GM18507 (cell line): ENCODE data around the gene CLIP1.

ENCODE experiments used
- DNase-seq: peaks from one replicate; pipeline ENCODE4 v3.0.0; 2011; ENCODE audit warnings: low read depth; ENCODE audit not compliant: insufficient read length; ENCODE audit errors: extremely low spot score
- FAIRE-seq: peaks from 2 replicates; lab custom pipeline; 2011; peaks lifted over from hg19 to GRCh38; lab: Jason Lieb, UNC

The CLIP1 gene

DNA sequence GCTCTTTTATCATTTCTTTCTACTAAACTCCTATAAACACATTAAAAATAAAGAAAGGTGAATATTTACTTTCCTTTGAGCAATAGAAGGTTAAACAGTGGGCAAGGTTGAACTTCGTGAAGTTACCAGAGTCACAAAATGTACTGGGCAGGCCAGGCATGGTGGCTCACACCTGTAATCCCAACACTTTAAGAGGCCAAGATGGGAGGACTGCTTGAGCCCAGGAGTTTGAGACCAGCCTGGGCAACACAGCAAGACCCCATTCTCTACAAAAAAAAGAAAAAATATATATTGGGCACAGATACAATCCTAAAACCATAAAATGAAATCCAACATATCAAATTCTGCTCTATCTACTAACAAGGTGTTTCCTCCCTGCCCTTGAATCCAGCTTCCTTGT lies 95.5 kb downstream of the CLIP1 start:
- no peak for FAIRE-seq

DNA sequence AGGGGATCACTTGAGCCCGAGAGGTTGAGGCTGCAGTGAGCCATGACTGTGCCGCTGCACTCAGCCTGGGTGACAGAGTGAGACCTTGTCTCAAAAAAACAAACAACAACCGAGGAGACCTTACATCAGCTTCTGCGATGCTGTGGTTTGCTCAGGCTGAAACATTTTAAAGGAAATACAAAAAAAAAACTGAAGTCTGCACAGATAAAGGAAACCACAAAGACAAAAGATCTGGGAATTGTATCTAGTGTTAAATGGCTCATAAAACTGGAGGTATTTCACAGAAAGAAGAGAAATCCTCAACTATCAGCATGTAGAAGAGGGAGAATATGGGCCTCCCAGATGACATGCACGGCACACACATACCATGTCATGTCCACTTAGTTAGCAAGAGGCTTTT lies 95.9 kb downstream of the CLIP1 start:
- DNase-seq (no peak), FAIRE-seq (no peak)

More for the DNA sequence above, 95.5 kb downstream of the CLIP1 start:
- DNase-seq, result no peak

DNA sequence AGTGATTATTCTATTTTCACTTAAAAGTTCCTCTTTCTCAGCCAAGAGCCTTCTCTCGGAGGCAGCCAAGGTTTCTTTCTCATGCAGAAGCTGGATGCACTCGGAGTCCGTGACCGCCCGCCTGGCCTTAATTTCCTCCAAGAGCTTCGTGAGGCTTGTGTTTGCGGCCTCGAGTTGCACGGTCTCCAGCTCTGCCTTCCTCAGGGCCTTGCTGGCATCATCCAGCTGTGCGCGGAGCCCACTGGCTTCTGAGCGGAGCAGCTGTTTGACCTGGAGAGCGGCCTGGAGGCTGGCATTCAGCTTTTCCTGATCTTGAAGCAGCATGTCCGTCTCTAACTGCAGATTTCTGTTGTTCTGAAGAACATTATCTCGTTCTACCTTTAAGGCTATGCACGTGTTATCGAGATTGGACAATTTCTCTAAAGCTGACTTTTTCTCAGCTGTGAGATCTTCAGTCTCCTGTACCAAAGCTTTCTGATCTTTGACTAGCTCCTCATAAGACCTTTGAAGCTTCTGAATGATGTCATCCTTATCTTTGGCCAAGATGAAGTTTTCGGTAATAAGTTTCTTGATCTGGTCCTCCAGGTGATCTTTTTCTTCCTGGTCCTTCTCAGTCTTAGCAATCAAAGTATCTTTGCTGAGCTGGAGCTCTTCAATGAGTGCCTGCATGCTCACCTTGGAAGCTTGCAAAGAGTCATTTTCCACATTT lies 99.0 kb downstream of the CLIP1 start:
- no peak for FAIRE-seq
- no peak for DNase-seq

DNA sequence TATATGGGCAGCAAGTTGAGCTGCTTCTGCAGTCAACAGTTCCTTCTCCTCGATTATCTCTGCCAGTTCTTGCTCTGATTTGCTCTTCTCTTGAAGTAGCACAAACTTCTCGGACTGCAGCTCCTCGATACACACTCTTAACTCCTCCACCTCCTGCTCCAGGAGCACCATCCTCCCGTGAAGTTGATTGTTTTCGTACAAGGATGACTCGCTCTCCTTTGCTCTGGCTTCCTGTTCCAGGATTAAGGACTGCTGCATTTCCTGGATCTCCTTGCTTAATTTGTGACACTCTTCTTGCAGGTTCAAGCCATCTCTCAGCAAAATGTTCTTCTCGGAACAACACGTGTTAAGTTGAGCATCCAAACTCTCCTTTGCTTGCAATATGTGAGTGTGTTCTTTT lies 100.0 kb downstream of the CLIP1 start:
- no peak for FAIRE-seq
- no peak for DNase-seq

DNA sequence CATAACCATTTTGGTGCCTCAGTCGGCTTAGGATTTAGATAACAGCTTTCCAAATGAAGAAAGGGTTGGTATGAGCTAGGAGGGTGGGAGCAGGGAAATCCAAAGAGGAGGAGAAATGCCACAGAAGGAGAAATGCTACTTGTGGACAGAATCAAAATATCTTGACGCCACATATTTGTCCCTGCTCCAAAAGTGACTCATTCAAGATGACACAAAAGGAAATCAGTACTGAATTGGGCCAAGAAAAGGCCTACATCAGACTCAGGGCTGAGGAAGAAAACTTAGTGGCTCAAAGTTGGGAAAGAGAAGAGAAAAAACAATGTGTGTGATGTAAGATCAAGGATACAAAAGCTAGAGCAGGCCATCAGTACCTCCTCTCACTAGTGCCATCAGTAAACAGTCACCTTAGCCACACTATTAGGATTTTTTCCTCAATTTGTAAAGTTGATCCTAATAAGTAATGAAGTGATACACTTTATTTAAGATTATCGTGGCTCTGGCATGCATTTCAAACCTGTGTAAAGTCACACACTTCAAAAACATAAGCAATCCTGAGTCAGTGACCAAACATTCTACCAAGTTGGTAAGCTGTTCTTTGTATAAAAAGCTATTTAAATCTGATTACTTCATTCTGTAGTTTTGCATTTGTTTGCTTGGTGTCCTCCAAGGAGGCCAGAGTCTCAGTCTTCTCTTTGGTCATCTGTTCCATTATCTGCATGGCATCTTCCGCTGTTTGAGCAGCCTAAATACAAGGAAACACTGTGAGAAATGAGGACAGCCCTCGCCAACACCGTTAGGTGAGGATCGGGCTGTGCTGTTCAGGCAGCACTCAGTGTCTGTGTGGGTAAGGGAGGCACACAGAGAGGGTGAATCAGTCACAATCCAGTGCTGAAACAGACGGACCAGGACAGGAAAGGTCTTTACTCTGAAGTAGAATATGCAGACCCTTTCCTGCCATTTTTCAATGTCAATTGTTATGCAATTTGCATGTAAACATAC lies 103.6 kb downstream of the CLIP1 start:
- FAIRE-seq, result no peak

DNA sequence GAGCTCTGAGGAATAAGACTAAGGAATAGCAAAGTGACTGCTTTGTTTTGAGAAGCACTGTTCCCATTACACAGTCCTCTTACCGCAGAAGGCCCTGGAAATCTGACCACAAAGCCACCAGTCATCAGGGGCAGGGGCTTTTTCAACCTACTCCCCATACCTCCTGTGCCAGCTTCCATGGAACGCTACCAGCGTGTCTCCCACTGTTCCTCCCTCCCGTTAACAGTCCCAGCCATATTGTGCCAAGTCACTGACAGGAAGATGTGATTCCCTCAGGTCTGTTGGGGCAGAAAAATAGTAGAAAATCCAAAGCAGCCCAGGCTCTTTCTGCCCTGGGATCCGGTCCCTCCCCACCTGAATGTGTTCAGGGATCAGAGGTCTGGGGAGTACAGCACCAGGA lies 109.5 kb downstream of the CLIP1 start:
- DNase-seq, result no peak
- FAIRE-seq, result no peak

More for the DNA sequence above, 103.6 kb downstream of the CLIP1 start:
- DNase-seq, result no peak

DNA sequence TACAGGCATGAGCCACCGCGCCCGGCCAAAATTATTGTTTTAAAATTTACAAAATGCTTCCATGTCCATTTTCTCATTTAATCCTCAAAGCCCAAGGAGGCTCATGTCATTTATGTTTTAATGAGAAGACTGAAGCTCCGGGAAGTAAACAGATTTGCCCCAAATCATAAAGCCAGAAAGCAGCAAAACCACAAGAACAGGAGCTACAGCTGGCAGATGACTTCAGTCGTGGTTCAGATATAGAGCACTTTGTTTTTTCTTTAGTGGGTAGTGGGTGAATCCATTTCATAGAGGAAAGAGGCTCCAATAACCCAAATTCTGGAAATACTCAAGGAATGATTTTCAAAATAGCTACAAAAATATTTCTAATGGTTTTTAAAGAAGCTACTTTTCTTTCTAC lies 110.8 kb downstream of the CLIP1 start:
- DNase-seq, result no peak
- no peak for FAIRE-seq

DNA sequence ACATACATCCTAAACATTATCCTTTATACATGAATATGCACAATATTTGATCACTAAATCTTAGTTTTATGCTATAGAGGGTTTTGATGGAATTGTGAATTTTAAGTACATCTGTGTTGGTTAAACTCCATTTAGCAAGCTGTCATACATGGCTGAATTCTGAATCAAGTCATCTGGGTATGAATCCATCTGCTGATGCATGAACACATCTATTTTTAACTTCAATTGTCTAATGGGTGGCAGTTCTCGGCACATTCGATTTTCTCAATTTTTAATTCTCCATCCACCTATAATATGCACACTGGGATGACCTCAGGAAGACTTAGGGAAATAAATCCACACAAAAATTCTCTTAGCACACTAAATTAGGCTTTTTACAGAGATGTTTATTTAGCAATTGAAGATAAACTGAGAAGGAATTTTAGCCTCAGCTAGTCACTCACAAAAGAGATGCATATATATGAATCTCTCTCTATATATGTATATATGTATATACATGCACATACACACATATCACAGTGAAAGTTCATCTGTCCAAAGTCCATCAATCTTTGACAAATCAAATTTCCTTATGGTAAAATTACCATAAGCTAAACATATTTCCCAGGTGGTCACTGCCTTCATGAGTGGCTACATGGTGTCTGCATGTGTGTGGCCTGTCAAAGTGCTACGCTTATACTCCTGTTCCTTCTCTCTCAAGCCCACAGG lies 111.7 kb downstream of the CLIP1 start:
- no peak for FAIRE-seq
- no peak for DNase-seq

DNA sequence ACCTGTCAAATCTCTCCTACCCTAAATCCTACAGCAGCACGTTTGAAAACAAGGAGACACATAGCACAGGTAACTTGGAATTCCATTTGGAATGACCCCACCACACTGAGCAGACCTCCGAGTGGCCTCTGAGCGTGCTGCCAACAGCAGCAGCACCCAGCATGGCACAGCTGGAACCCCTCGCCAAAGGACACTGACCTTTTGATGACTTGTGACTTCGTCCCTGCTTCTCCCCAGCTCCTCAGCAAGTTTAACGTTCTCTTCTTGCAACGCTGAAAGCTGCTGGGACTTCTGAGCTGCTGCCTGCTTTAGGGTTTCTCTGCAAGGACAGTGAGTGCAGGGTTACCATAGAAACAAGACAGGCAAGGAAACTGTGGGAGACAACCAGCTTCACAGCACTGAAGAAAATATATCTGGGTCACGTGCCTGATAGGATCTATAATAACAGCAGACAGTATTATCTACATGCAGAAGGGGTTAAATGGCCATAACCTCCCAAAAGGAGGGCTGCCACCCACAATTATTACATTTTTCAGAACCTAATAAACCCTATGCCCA lies 112.8 kb downstream of the CLIP1 start:
- DNase-seq (no peak), FAIRE-seq (no peak)

DNA sequence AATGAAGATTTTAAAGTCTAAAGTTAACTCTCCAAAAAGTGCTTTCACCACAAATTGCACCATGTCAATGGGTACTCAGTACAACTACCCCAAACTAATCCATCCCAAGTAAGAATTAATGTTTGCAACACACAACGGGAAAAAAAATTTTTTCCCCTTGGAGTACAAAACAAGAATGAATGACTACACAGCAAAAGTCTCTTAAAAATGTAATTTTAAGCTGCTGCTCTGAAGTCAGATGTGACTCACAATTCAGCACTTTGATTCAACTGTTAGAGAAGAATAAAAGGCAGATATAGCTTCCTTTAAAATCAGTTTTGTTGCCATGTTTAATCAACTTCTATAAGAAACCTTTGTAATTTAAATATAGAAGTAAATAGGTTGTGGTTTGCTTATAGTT lies 113.7 kb downstream of the CLIP1 start:
- FAIRE-seq, result no peak

DNA sequence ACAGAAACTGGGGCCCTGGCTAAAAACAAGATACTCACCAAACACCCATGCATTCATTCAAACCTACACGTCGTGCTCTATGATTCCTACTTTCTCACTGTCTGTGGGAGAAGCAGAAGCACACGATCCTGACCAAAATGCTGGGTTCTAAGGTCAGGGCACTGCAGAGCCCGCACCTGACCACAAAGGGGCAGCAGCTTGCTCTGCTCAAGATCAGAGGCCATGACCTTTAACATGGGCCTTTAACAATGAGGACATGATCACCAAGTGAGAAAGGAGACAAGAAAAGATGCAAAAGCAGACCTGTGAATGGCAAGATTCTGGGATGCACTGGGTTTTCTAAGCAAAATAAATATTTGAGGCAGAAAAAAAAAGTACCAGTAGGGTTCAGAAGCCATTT lies 116.1 kb downstream of the CLIP1 start:
- FAIRE-seq (no peak), DNase-seq (no peak)

More for the DNA sequence above, 113.7 kb downstream of the CLIP1 start:
- no peak for DNase-seq

DNA sequence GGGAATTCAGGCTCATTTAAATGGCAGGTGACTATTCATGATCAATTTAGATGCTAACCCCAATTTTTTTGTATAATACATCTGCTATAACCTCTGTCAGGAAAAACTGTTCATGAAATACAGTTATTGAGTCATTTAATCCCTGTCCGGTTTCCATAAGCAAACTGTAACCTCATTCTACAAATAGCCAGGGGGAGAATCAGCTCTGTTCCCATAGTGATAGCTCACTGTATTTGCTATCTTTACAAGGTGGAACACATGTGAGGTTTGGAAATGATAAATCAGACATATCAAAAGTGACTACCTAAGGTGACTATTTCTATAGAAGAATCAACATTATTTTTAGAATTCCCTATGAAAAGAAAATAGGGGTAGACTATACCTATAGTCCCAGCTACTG lies 117.5 kb downstream of the CLIP1 start:
- DNase-seq (no peak), FAIRE-seq (no peak)

DNA sequence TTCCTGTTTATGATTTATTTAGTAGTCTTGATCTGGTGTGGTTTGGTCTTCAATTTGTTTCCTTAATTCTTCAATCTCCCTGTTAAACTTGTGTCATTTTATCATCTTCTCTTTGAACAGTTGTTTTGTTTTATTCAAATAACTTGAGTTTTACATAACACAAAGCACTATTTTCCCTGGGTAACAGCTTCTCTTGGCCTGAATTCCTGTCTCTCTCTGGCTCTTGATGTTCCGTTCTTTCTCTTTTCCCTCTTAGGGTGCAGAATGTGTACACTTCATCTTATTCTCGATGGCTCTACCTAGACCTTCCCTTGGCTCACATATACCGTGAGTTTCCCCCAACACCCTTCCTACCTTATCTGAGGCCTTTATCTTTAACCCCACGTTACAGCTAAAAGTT lies 119.4 kb downstream of the CLIP1 start:
- DNase-seq (no peak), FAIRE-seq (no peak)

DNA sequence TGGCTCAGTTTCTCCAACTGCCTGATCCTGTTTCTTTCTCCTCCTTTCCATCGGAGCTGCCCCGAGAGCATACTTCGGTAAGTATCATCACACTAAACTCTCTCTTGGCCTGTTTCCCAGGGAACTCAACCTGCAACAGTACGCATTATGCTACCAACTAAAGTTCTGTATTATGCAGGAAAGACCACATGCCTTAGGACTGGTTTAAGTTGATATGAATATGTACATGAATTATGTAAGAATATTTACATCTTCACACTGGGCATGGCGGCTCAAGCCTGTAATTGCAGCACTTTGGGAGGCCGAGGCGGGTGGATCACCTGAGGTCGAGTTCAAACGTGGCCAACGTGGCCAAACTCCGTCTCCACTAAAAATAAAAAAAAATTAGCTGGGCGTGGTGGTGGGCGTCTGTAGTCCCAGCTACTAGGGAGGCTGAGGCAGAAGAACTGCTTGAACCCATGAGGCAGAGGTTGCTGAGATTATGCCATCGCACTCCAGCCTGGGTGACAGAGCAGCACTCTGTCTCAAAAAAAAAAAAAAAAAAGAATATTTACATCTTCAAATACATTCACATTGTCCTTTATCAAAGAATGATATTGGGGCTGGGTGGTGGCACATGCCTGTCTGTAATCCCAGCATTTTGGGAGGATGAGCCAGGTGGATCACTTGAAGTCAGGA lies 124.3 kb downstream of the CLIP1 start:
- FAIRE-seq, result no peak
- no peak for DNase-seq

DNA sequence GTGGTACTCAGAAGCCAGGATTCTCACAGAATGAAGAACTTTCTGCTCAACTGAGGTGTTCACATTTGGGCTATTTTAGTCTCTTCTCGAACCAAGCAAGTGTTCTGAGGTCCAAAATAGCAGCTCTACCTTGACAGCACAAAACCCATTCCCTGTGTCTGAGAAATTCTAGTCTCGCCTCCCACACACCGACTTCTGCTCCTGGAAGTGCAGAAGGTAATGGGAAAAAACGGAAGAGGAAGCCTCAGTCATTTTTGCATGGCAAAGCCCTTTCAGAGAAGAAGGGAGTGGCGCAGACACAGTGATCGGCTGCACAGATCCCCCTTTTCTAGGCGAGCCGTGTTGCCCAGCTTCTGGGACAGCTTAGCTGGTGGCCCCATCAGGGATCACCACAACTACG lies 125.0 kb downstream of the CLIP1 start:
- DNase-seq (no peak), FAIRE-seq (no peak)

DNA sequence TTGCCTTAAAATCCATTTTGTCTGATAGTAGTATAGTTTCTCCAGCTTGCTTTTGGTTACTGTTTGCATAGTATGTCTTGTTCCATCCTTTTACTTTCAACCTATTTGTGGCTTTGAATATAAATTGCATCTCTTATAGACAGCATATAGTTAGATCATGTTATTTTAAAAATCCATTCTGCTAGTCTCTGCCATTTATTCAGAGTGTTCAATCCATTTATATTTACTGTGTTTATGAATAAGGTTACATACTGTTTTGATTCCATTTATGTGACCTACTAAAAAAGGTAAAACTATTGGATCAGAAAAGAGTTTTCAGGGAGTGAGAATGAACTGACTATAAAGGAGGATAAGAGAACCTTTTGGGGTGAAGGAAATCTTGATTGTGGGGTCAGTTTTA lies 126.6 kb downstream of the CLIP1 start:
- no peak for FAIRE-seq
- no peak for DNase-seq

DNA sequence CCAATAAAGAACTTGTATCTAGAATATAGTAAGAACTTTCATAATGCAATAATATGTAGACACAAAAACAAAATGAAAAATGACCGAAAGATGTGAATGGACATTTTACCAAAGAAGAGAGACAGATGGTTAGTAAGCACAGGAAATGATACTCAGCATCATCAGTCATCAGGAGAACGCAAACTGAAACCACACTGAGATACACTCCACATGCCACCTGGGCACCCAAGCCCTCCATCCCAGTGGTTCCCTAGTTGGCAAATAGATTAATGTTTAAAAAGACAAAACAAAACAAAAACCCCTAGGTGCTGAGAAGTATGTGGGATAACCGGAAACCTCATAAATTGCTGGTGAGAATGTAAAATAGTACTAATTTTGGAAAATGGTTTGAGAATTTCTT lies 129.4 kb downstream of the CLIP1 start:
- DNase-seq (peak; percentile 26), FAIRE-seq (peak; percentile 71)

DNA sequence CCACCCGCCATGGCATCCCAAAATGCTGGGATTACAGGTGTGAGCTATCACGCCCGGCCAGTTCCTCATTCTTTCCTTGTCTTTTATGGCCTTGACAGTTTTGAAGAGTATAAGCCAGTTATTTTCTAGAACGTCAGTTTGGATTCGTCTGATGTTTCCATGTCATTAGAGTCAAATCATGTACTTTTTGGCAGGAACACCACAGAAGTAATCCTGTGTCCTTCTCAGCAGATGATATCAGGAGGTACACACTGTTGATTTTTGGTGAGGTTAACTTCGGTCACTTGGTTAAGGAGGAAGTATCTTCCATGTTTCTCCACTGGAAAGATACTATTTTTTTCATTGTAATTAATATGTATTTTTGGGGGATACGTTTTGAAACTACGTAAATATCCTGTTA lies 131.0 kb downstream of the CLIP1 start:
- no peak for DNase-seq
- no peak for FAIRE-seq

DNA sequence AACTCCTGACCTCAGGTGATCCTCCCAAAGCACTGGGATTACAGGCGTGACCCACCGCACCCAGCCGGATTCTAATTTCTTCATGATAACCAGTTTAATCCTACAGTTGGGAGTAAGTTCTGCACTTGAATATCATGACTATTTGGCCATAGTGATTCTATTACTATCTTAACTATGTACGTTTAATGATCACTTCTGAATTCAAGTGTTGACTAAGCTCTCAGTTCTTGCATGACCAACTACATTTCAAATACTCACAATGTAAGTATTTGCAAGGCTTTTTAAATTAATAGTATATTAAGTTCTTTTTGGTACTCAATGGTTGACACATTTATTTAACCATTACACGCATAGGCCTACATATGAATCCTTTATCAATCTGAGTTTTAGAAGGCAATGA lies 138.8 kb downstream of the CLIP1 start:
- no peak for DNase-seq
- no peak for FAIRE-seq
